Stimulated activated CD8-positive, alpha-beta memory T cell treated with anti-CD3 and anti-CD28 coated beads, Interleukin-15, amount 100 ng/mL, for 48 hours (primary cell): ENCODE results near the gene SLC16A7.

Experiments used
- DNase-seq, 2 donors: peaks; one replicate each; pipeline ENCODE4 v3.0.0-alpha.2; 2020; ENCODE audit warnings: low read depth in 2 of 2

The SLC16A7 gene

GRCh38 chr12:59624732-59625460 lies 29.1 kb downstream of the SLC16A7 start:
- no peak for DNase-seq

DNA sequence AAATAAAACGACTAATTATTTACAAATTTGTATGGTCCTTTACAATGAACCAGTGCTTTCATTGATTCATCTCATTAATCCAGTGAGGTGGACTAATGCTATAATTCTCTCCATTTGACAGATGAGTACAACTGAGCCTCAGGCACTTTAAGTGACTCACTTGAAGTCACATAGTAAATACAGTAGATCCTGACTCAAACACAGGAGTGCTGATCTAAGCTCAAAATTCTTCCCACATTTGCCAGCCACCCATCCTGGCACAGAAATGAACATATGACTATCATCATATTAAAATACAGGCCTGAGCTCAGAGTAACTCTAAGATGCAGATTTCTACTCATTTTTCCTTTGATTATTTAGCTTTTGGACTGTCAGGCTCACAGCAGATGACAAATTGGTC lies 30.6 kb downstream of the SLC16A7 start:
- DNase-seq: no peak

DNA sequence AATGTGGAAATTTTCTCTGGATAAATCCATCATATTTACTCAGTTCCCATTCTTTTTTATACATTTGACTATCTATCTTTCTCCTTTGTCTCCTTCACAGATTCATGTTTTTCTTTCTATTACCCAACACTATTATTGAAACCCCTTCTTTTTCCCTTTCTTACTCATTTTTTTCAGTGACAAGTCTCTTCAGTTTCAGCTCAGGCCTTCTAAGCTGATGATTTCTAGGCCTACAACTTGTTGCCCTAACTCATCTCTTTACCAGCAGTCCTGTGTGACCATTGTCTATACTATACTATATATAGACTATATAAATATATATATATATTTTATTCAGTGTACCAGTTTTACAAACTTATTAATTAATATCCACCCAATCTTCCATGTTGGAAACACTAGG lies 31.8 kb downstream of the SLC16A7 start:
- DNase-seq: no peak

- no peak for DNase-seq
These were observed 34.1 kb downstream of the SLC16A7 start for GRCh38 chr12:59629890-59630289.

DNA sequence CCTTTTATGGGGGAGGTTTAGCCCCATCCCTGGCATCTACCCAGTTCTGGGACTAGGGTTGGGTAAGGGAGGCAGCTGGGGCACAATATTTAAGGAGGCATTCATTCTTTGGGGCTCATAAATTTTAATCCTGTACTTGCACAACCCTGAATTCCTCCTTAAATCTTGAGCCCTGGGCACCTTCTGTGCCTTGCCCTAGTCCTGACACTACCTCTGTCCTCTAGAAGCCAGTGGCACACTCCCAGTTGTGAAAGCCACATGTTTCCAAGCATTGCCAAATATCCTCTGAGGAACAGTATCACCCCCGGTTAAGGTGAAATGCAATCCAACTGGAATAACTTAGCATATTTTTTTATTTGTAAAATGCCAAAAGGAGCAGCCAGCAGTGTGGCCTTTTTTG lies 36.6 kb downstream of the SLC16A7 start:
- DNase-seq: no peak

- DNase-seq: no peak
These were observed 38.4 kb downstream of the SLC16A7 start for GRCh38 chr12:59634254-59634653.

DNA sequence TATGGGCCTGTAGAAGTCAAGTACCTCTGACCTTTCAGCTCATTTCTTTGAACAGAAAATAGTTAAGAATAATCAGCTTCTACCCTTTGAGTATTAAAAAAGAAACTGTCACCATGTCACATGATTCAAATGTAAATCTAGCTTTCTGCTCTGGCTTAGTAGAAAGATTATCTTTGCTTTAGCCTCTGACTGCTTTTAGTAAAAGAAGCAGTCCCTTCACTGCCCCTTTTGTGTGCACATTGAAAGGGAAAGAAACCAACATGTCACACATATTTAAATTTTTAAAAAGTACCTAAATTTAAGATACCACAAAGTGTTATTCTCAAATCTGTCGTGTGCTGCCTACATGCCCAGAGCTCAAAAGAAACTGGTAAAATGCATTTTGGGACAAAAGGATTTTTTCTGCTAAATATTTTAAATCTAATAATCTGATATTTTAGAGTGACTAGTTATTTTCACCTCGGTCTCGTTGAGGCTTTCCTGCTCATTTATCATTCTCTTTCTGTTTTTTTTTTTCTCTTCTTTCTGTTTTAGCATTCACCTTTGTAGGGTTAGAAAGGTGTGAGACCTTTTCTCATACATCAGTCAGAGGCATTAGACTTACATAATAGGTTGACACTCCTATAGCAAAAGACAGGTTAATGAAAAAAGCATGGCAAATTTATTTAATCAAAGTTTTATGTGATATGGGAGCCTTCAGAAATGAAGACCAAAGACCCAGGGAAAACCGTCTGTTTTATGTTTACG lies 41.3 kb downstream of the SLC16A7 start:
- no peak for DNase-seq

DNA sequence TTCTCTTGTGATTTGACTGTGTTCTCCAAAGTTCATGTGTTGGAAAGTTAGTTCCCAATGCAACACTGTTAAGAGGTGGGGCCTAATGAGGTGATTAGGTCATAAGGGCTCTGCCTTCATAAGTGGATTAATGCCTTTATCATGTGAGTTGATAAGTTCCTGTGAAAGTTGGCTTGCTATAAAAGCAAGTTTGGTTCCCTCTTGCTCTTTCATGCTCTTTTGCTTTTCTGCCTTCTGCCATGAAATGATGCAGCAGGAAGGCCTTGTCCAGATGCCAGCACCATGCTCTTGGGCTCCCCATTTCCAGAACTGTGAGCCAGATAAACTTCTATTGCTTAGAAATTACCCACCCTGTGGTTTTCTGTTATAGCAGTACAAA lies 41.9 kb downstream of the SLC16A7 start:
- no peak for DNase-seq

- DNase-seq: no peak
These were observed 47.7 kb downstream of the SLC16A7 start for GRCh38 chr12:59643550-59643949.

DNA sequence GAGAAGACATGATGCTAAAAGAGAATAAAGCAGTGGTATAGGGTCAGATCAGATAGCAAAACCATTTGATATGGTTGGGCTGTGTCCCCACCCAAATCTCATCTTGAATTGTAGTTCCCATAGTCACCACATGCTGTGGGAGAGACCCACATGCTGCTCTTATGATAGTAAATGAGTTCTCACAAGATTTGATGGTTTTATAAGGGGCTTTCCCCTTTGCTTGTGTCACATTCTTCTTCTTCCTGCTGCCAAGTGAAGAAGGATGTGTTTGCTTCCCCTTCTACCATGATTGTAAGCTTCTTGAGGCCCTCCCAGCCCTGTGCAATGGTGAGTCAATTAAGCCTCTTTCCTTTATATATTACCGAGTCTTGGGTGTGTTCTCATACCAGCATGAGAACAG lies 49.4 kb downstream of the SLC16A7 start:
- DNase-seq: no peak

- DNase-seq: no peak
These were observed 50.8 kb downstream of the SLC16A7 start for GRCh38 chr12:59646636-59647035.

- no peak for DNase-seq
These were observed 53.4 kb downstream of the SLC16A7 start for GRCh38 chr12:59649203-59649602.

- DNase-seq: no peak
These were observed 54.9 kb downstream of the SLC16A7 start for GRCh38 chr12:59650588-59651228.

- DNase-seq: no peak
These were observed 55.5 kb downstream of the SLC16A7 start for GRCh38 chr12:59651229-59651920.

GRCh38 chr12:59652130-59652529 lies 56.3 kb downstream of the SLC16A7 start:
- DNase-seq: no peak

DNA sequence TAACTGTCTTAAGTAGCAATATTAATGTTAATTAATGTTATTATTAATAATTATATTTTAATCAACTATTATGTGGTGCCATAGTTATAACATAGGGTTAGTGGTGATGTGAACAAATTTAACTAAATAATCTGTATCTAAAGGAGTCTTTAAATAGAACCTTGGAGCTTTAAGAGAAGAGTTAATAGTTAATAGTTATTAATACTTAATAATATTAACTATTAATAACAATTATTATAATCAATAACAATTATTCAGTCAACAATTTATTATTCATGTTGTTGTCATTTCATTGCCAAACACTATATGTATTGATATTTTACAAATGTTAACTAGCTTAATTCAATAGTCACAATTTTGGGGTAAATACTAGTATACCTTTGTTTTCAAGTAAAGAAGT lies 58.2 kb downstream of the SLC16A7 start:
- DNase-seq: no peak

- DNase-seq: no peak
These were observed 61.4 kb downstream of the SLC16A7 start for GRCh38 chr12:59657266-59657665.

- DNase-seq: no peak
These were observed 61.9 kb downstream of the SLC16A7 start for GRCh38 chr12:59657711-59658110.

DNA sequence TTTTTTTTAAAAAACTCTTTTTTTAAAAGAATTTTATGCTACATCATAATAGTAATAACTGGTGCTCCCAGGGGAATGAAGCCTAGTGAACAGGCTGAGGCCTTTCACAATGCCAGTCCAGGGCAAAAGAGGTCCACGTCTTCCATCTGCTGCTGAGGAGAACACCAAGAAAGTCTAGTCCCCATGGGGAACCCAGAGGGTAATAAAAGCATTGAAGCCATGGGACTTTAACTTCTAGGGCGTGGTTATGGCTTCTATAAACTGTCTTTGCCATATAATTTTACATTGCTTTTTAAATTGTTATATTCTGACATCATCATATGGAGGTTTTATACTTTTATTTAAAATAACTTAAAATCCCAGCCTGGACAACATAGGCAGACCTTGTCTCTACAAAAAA lies 64.3 kb downstream of the SLC16A7 start:
- DNase-seq: no peak

DNA sequence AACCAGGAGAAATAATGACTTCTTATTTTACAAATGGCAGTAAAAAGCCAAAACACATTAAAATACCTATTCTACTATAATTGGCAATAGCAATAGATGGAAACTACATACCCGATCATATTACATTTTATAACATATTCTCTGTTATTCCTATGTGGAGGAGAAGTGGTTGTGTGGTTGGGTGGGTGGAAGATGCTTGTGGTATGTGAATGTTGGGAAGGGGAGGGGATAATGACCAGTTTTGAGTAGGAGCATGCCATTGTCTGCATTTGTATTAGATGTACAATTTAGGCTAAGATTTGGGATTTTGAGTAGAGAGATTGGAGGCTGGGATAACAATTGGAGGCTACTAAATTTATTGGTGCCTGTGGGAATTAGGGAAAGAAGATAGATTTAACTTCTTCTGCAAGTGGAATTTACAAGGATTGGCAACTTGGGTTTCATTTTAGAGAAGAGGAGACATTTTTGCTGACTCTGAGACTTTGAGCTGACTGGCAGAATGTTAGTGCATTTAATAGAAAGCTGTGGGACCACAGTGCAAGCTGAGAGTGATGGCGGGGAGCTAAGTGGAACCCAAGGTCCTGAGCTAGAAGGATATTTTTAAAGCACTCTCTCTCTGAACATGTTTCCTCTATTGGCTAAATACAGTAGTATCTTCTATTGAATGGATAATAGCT lies 65.2 kb downstream of the SLC16A7 start:
- no peak for DNase-seq

- no peak for DNase-seq
These were observed 68.7 kb downstream of the SLC16A7 start for GRCh38 chr12:59664495-59664894.

GRCh38 chr12:59665701-59666100 lies 69.9 kb downstream of the SLC16A7 start:
- no peak for DNase-seq
